ENCODE data around the gene ZBTB12. TPM values are rescaled to one million over a fixed set of nuclear protein-coding genes. Genes with fewer than 3 reads are reported as not detected.

ZBTB12 gene
- total RNA-seq, 1 experiment from 2014 or later, result 13.3 TPM

DNA sequence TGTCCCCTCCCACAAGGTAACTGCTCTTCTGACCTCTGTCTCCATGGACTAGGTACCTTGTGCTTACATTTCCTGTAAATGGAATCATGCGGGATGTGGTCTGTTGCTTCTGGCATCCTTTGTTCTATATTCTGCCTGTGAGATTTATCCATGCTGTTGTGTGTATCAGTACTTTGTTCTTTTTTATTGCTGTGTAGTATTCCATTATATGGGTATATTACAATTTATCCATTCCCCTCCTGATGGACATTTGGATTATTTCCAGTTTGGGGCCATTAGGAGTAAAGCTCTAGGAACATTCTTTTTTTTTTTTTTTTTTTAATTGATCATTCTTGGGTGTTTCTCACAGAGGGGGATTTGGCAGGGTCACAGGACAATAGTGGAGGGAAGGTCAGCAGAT lies 29.1 kb upstream of the ZBTB12 start:
- no peaks in the 10 kb centered on the region for H3K79me2 ChIP-seq (ENCODE audit: low read length)
- H3K4me2 ChIP-seq (ENCODE audit: low read depth, low read length, poor library complexity, severe bottlenecking), result no peak overlapping the region
- H2AFZ ChIP-seq (ENCODE audit: low read length), result no peak overlapping the region
- H3K9me3 ChIP-seq (ENCODE audit: low read length), result no peaks in the 10 kb centered on the region
- H3K4me1 ChIP-seq (ENCODE audit: low read length), result no peaks in the 10 kb centered on the region
- H3K27ac ChIP-seq (ENCODE audit: low read length), result no peak overlapping the region
- no peaks in the 10 kb centered on the region for H3K36me3 ChIP-seq (ENCODE audit: insufficient read depth, low read length)
- DNase-seq, result no peak
- no peaks in the 10 kb centered on the region for H4K20me1 ChIP-seq (ENCODE audit: insufficient read depth, low read depth, low read length)
- no peak overlapping the region for H3K4me3 ChIP-seq (ENCODE audit: low read length)
- no peaks in the 10 kb centered on the region for H3K27me3 ChIP-seq (ENCODE audit: low read length)
- H3K9ac ChIP-seq (ENCODE audit: low read length), result no peak overlapping the region
- no peaks in the 10 kb centered on the region for H3K9me2 ChIP-seq (replicated peaks; ENCODE audit: insufficient read depth, low read length)

DNA sequence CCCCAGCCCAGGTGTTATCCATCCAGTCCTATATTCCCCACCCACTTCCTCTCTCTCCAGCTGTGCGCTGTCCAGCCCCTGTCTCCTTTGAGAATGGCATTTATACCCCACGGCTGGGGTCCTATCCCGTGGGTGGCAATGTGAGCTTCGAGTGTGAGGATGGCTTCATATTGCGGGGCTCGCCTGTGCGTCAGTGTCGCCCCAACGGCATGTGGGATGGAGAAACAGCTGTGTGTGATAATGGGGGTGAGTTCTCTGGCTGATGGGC lies 26.7 kb upstream of the ZBTB12 start:
- no peak overlapping the region for H2AFZ ChIP-seq (ENCODE audit: low read length)
- H3K36me3 ChIP-seq (ENCODE audit: insufficient read depth, low read length), result no peaks in the 10 kb centered on the region
- no peaks in the 10 kb centered on the region for H3K27me3 ChIP-seq (ENCODE audit: low read length)
- no peak for DNase-seq
- H3K4me1 ChIP-seq (ENCODE audit: low read length), result no peaks in the 10 kb centered on the region
- H3K79me2 ChIP-seq (ENCODE audit: low read length), result no peaks in the 10 kb centered on the region
- no peaks in the 10 kb centered on the region for H3K9me3 ChIP-seq (ENCODE audit: low read length)
- no peaks in the 10 kb centered on the region for H3K9me2 ChIP-seq (replicated peaks; ENCODE audit: insufficient read depth, low read length)
- H3K4me3 ChIP-seq (ENCODE audit: low read length), result no peak overlapping the region
- no peak overlapping the region for H3K4me2 ChIP-seq (ENCODE audit: low read depth, low read length, poor library complexity, severe bottlenecking)
- no peaks in the 10 kb centered on the region for H4K20me1 ChIP-seq (ENCODE audit: insufficient read depth, low read depth, low read length)
- H3K27ac ChIP-seq (ENCODE audit: low read length), result no peak overlapping the region
- no peak overlapping the region for H3K9ac ChIP-seq (ENCODE audit: low read length)

DNA sequence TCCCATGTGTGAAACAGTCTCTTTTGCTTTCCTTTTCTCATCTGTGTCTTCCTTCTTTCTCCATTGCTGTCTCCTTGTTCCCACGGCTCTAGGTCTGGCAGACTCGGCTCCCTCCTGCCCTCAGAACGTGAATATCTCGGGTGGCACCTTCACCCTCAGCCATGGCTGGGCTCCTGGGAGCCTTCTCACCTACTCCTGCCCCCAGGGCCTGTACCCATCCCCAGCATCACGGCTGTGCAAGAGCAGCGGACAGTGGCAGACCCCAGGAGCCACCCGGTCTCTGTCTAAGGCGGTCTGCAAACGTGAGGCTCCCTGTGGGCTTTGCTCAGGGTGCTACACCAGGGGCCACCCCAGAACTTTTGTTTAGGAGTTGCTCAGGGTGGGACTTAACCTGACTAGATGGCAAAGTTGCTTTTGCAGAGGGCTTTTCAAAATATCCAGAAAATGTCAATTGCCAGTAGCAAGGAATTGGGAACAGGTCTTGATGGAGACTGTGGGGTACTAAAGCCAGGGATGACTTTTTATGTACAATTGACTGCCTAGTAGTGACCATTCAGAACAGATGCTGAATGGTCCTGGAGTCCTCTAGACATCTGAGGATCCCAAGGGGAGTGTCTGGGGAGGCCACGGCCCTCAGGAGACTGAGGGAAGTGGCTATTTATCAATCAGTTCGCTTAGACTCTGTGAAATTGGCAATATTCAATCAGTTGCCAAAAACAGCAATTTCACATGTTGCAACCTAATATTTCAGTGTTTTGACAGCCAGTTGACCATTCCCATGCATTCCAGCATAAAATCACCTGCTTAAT lies 26.2 kb upstream of the ZBTB12 start:
- Histone ChIP-seq H3K9ac (ENCODE audit: low read length) (no peak overlapping the region), H4K20me1 (ENCODE audit: insufficient read depth, low read depth, low read length) (no peaks in the 10 kb centered on the region), H3K4me1 (ENCODE audit: low read length) (no peaks in the 10 kb centered on the region), H2AFZ (ENCODE audit: low read length) (no peak overlapping the region), H3K27me3 (ENCODE audit: low read length) (no peaks in the 10 kb centered on the region), H3K9me2 (replicated peaks; ENCODE audit: insufficient read depth, low read length) (no peaks in the 10 kb centered on the region), H3K9me3 (ENCODE audit: low read length) (no peaks in the 10 kb centered on the region), H3K4me2 (ENCODE audit: low read depth, low read length, poor library complexity, severe bottlenecking) (no peak overlapping the region), H3K27ac (ENCODE audit: low read length) (no peak overlapping the region), H3K79me2 (ENCODE audit: low read length) (no peaks in the 10 kb centered on the region), H3K36me3 (ENCODE audit: insufficient read depth, low read length) (no peaks in the 10 kb centered on the region), H3K4me3 (ENCODE audit: low read length) (no peak overlapping the region)
- no peak for DNase-seq

DNA sequence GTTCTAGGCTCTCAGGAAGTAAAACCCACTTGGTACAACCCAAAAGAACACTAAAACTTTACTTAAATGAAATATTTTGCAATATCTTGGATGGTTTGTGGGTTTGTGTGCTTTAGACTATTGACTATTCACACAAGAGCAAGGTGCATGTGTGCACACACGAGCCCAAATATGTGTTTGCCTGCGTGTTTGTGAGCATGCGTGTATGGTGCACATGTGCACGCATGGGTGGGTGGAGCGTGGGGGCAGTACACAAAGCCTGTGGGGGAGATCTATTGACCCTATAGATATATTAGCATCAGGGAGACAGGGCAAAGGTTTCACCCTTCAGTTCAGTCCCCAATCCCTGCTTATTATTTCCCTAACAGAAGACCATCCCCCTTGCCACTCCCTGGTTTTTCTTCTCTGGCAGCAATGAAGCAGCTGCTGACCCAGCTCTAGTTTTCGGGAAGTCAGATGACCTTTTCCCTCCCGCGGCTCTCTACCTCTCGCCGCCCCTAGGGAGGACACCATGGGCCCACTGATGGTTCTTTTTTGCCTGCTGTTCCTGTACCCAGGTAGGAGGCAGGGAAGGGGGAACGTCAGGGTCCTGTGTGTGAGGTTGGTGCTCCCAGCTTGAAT lies 25.5 kb upstream of the ZBTB12 start, which contains the start of gene C2:
TSS of gene C2 (plus strand) at position 476 of the 621 bp plus-strand sequence. CDS start at position 512, 36 bp downstream.
- Histone ChIP-seq H3K9me3 (ENCODE audit: low read length) (no peaks in the 10 kb centered on the region), H3K4me1 (ENCODE audit: low read length) (no peaks in the 10 kb centered on the region), H3K4me3 (ENCODE audit: low read length) (no peak within 1 kb of the TSS), H3K36me3 (ENCODE audit: insufficient read depth, low read length) (no peaks in the 10 kb centered on the region), H3K9me2 (replicated peaks; ENCODE audit: insufficient read depth, low read length) (no peaks in the 10 kb centered on the region), H3K27ac (ENCODE audit: low read length) (no peak within 1 kb of the TSS), H3K9ac (ENCODE audit: low read length) (no peak within 1 kb of the TSS), H3K4me2 (ENCODE audit: low read depth, low read length, poor library complexity, severe bottlenecking) (no peak within 1 kb of the TSS), H3K27me3 (ENCODE audit: low read length) (no peaks in the 10 kb centered on the region), H3K79me2 (ENCODE audit: low read length) (no peaks in the 10 kb centered on the region), H2AFZ (ENCODE audit: low read length) (no peak within 1 kb of the TSS), H4K20me1 (ENCODE audit: insufficient read depth, low read depth, low read length) (no peaks in the 10 kb centered on the region)
- no peak for DNase-seq

DNA sequence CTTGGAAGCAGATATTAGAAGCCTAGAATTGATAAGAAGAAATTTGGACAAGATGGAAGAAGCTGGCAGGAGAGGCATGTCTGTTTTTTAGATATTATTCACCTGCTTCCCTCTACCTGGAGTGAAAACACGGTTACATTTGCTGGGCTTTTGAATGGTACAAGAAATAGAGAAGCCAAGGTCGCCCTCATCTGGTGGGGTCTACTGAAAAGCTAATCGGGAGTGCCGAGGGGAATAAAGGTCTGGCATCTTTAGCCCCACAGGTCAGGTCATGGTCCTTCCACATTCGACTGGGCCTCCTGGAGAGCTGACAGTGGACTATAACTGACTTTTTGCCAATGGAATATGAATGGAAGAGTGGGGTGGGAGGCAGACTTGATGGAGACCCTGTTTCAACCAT lies 21.1 kb upstream of the ZBTB12 start:
- no peaks in the 10 kb centered on the region for H3K9me3 ChIP-seq (ENCODE audit: low read length)
- no peaks in the 10 kb centered on the region for H3K79me2 ChIP-seq (ENCODE audit: low read length)
- H3K4me1 ChIP-seq (ENCODE audit: low read length), result no peaks in the 10 kb centered on the region
- H3K36me3 ChIP-seq (ENCODE audit: insufficient read depth, low read length), result no peaks in the 10 kb centered on the region
- no peaks in the 10 kb centered on the region for H3K9me2 ChIP-seq (replicated peaks; ENCODE audit: insufficient read depth, low read length)
- no peaks in the 10 kb centered on the region for H4K20me1 ChIP-seq (ENCODE audit: insufficient read depth, low read depth, low read length)
- H3K9ac ChIP-seq (ENCODE audit: low read length), result no peak overlapping the region
- no peak overlapping the region for H3K27ac ChIP-seq (ENCODE audit: low read length)
- H2AFZ ChIP-seq (ENCODE audit: low read length), result no peak overlapping the region
- no peaks in the 10 kb centered on the region for H3K27me3 ChIP-seq (ENCODE audit: low read length)
- H3K4me2 ChIP-seq (ENCODE audit: low read depth, low read length, poor library complexity, severe bottlenecking), result no peak overlapping the region
- DNase-seq, result peak; percentile 61
- H3K4me3 ChIP-seq (ENCODE audit: low read length), result no peak overlapping the region

DNA sequence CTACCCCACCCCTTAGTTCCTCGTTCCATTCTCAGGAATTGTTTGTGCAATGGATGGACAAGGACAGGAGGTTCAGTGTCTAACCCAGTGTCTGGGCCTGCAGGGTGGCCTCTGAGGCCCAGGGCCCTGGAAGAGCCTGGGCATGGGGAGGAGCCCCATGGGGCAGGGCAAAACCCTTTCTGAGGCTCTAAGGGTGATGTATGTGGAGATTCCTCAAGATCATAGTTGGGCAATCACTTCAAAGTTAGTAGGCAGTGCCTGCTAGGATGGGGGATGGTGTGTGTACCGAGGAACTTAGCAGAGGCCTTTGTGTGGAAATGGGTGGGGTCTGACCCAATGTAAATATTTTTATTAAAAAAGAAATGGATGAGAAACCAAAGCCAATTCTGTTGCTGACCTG lies 18.9 kb upstream of the ZBTB12 start:
- H3K4me3 ChIP-seq (ENCODE audit: low read length), result no peak overlapping the region
- H3K36me3 ChIP-seq (ENCODE audit: insufficient read depth, low read length), result no peaks in the 10 kb centered on the region
- H3K9me3 ChIP-seq (ENCODE audit: low read length), result no peaks in the 10 kb centered on the region
- DNase-seq, result no peak
- no peaks in the 10 kb centered on the region for H3K79me2 ChIP-seq (ENCODE audit: low read length)
- H3K4me2 ChIP-seq (ENCODE audit: low read depth, low read length, poor library complexity, severe bottlenecking), result no peak overlapping the region
- no peaks in the 10 kb centered on the region for H4K20me1 ChIP-seq (ENCODE audit: insufficient read depth, low read depth, low read length)
- no peaks in the 10 kb centered on the region for H3K4me1 ChIP-seq (ENCODE audit: low read length)
- no peak overlapping the region for H2AFZ ChIP-seq (ENCODE audit: low read length)
- H3K9me2 ChIP-seq (replicated peaks; ENCODE audit: insufficient read depth, low read length), result no peaks in the 10 kb centered on the region
- no peak overlapping the region for H3K27ac ChIP-seq (ENCODE audit: low read length)
- no peaks in the 10 kb centered on the region for H3K27me3 ChIP-seq (ENCODE audit: low read length)
- no peak overlapping the region for H3K9ac ChIP-seq (ENCODE audit: low read length)

DNA sequence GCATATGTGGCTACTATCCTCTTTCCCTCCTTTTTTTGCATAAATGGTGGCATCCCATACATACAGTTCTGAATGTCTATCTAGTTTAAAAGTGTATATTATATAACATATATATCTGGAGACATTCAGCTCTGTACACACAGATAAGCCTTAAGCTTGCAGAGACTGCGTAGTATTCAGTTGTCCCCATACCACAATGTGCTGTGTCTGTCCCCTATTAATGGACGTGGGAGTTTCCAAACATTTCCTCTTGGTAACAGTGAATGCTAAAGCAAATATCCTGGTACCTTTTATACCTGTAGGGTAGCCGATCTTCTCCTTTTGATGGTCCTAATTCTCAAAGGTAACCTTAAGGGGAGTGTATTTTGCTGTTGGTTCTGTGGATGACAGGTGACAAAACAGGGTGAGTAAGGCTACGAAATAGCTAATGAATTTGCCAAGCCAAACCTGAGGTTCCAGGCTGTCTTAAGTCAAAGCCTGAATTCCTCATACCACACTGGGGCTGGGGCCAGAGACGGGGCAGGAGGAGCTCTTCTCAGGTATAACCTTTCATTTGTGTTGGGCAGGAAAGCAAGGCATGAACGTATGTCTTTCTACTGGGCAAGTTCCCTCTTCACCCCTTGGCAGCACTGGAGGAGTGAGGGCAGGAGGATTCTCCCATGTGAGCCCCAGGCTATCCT lies 17.9 kb upstream of the ZBTB12 start:
- H3K79me2 ChIP-seq (ENCODE audit: low read length), result no peaks in the 10 kb centered on the region
- no peaks in the 10 kb centered on the region for H3K27me3 ChIP-seq (ENCODE audit: low read length)
- H3K27ac ChIP-seq (ENCODE audit: low read length), result no peak overlapping the region
- H2AFZ ChIP-seq (ENCODE audit: low read length), result no peak overlapping the region
- no peak overlapping the region for H3K9ac ChIP-seq (ENCODE audit: low read length)
- no peaks in the 10 kb centered on the region for H4K20me1 ChIP-seq (ENCODE audit: insufficient read depth, low read depth, low read length)
- no peak overlapping the region for H3K4me2 ChIP-seq (ENCODE audit: low read depth, low read length, poor library complexity, severe bottlenecking)
- no peaks in the 10 kb centered on the region for H3K9me2 ChIP-seq (replicated peaks; ENCODE audit: insufficient read depth, low read length)
- H3K4me3 ChIP-seq (ENCODE audit: low read length), result no peak overlapping the region
- H3K9me3 ChIP-seq (ENCODE audit: low read length), result no peaks in the 10 kb centered on the region
- H3K4me1 ChIP-seq (ENCODE audit: low read length), result no peaks in the 10 kb centered on the region
- no peak for DNase-seq
- no peaks in the 10 kb centered on the region for H3K36me3 ChIP-seq (ENCODE audit: insufficient read depth, low read length)

DNA sequence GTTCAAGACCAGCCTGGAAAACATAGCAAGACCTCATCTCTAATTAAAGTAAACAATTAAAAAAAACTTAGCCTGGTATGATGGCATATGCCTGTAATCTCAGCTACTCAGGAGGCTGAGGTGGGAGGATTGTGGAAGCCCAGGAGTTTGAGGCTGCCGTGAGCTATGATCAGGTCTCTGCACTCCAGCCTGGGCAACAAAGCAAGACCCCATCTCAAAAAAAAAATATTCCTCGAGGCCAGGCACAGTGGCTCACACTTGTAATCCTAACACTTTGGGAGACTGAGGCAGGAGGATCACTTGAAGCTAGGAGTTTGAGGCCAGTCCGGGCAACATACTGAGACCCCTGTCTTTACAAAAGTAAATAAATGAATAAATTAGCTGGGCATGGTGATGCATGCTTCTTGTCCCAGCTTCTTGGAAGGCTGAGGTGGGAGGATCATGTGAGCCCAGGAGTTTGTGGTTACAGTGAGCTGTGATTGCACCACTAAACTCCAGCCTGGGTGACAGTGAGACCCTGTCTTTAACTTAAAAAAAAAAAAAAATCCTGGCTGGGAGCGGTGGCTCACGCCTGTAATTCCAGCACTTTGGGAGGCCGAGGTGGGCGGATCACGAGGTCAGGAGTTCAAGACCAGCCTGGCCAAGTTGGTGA lies 16.3 kb upstream of the ZBTB12 start:
- Histone ChIP-seq H3K79me2 (ENCODE audit: low read length) (no peaks in the 10 kb centered on the region), H3K4me3 (ENCODE audit: low read length) (no peak overlapping the region), H3K4me2 (ENCODE audit: low read depth, low read length, poor library complexity, severe bottlenecking) (no peak overlapping the region), H3K36me3 (ENCODE audit: insufficient read depth, low read length) (no peaks in the 10 kb centered on the region), H3K27me3 (ENCODE audit: low read length) (no peaks in the 10 kb centered on the region), H3K9ac (ENCODE audit: low read length) (no peak overlapping the region), H3K9me3 (ENCODE audit: low read length) (no peaks in the 10 kb centered on the region), H3K27ac (ENCODE audit: low read length) (no peak overlapping the region), H3K4me1 (ENCODE audit: low read length) (no peaks in the 10 kb centered on the region), H3K9me2 (replicated peaks; ENCODE audit: insufficient read depth, low read length) (no peaks in the 10 kb centered on the region), H4K20me1 (ENCODE audit: insufficient read depth, low read depth, low read length) (no peaks in the 10 kb centered on the region), H2AFZ (ENCODE audit: low read length) (no peak overlapping the region)
- DNase-seq, result no peak
